Pancreas (tissue), 10 donors: Measurements from ENCODE around the gene SYF2. TPM values are rescaled to one million over a fixed set of nuclear protein-coding genes. Genes with fewer than 3 reads are reported as not detected.

Source experiments
- ATAC-seq, 4 donors: fragments of 200-7000 bp; cut with Tn5 transposase; one replicate each; pipeline versions ENCODE4 v1.8.0 to v1.9.1; 2020; ENCODE audit warnings: mild to moderate bottlenecking in 4 of 4, moderate library complexity in 4 of 4
- DNase-seq, 6 donors: peaks; one replicate each; pipeline ENCODE4 v3.0.0-alpha.2; 2020
- FAIRE-seq: peaks from 2 replicates; lab custom pipeline; 2012; peaks lifted over from hg19 to GRCh38; lab: Jason Lieb, UNC
- H3K27ac ChIP-seq, 4 donors: fragments of 200-600 bp; sonication (generic); 1 replicate in 3 of 4; 2 replicates in 1 of 4; pipeline versions ENCODE4 v1.5.0 to v1.8.0; 2020
- H3K27me3 ChIP-seq, 4 donors: fragments of 200-600 bp; one replicate each; pipeline ENCODE4 v1.8.0; 2021
- H3K36me3 ChIP-seq, 3 donors: fragments of 200-600 bp; sonication (generic) in 1 of 3; one replicate each; pipeline versions ENCODE4 v1.5.0 to v1.8.0; 2020 to 2021
- H3K4me1 ChIP-seq, 3 donors: fragments of 200-600 bp; one replicate each; pipeline ENCODE4 v1.8.0; 2021
- H3K4me3 ChIP-seq, 4 donors: fragments of 200-600 bp; sonication (generic) in 2 of 4; one replicate each; pipeline versions ENCODE4 v1.5.0 to v1.8.0; 2020 to 2021
- H3K9me3 ChIP-seq, 4 donors: fragments of 200-600 bp; one replicate each; pipeline ENCODE4 v1.8.0; 2021
- WGBS, 2 donors: extraction: QIAGEN DNeasy Blood & Tissue Kit; methylation state at CpG; one replicate each; pipeline ENCODE4 v1.1.7; 2013; 5-methylcytosine and 5-hydroxymethylcytosine counted together
- intact Hi-C, 3 donors: fragments of 100-400 bp; cut with DNase I; formaldehyde crosslinking; loops; one replicate each; pipeline versions ENCODE4 v1.11.1 to v1.14.2; 2022
- polyA plus RNA-seq, 2 donors: library from polyadenylated mRNA; stranded (reverse); fragments of 200-250 nt; gene quantifications; one replicate each; pipeline ENCODE4 v1.2.3, GENCODE V29; 2013
- total RNA-seq, 6 donors: library from RNA; stranded (reverse); fragmentation: NEBNext Ultra II Directional in 4 of 6; extraction: Animal tissue kit (Norgen Biotek cat#: 25700) in 4 of 6; gene quantifications; one replicate each; pipeline versions ENCODE4 v1.2.1 to v1.2.4, GENCODE V29; 2021 to 2023
- TF ChIP-seq, protein P1 (sequence below), 4 donors: fragments of 200-600 bp; sonication (generic) in 3 of 4; IDR thresholded peaks; one replicate each; pipeline versions ENCODE4 v1.5.0 to v1.8.0; 2021; ENCODE audit warnings: antibody characterized with exemption in 4 of 4
- donor health status: healthy with polysubstance abuse.
- donor health status: DM: no; HTN: no; CAD: no; lungs with moderate emphysema.
- donor health status: DM: no; HTN: no; CAD: no.
- donor health status: control.
- donor health status: control.
- donor health status: Bipolar disorder and iron deficiency.
- donor health status: DM: yes; HTN: yes; CAD: no.
- donor health status: DM: no; HTN: no; CAD: no.
- donor health status: DM: no; HTN: no; CAD: no.
- donor health status: DM: yes; HTN: yes; CAD: no.

Gene SYF2
- total and polyA plus RNA-seq, 8 donors: 19.0 to 49.3 (median 22.5) TPM

DNA sequence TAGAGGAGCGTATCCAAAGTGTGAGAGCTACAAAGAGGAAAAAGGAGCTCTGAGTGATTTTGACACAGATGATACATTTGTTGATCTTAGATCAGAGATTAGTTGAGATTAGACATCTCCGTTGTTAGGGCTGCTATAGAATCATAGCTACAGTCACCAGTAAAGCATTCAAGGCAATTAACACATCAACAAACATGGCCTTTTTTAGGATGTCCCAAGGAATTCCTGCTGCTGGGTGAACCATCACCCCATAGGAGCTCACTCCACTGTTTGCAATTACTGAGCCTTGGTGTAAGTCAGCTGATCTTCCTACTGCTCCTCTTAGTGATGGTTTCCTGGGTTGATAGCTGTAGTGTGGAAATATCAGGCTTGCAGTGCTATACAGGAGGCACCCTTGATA lies 21.6 kb upstream of the SYF2 start:
- FAIRE-seq (no peak), DNase-seq (no peak), ATAC-seq (no peak)
- H3K9me3 ChIP-seq: no peaks in the 10 kb centered on the region
- no peak overlapping the region for H3K4me3 ChIP-seq
- no peaks in the 10 kb centered on the region for H3K36me3 ChIP-seq
- intact Hi-C loops: no loop called here
- no peaks in the 10 kb centered on the region for H3K4me1 ChIP-seq
- TF ChIP-seq, protein P1, sequence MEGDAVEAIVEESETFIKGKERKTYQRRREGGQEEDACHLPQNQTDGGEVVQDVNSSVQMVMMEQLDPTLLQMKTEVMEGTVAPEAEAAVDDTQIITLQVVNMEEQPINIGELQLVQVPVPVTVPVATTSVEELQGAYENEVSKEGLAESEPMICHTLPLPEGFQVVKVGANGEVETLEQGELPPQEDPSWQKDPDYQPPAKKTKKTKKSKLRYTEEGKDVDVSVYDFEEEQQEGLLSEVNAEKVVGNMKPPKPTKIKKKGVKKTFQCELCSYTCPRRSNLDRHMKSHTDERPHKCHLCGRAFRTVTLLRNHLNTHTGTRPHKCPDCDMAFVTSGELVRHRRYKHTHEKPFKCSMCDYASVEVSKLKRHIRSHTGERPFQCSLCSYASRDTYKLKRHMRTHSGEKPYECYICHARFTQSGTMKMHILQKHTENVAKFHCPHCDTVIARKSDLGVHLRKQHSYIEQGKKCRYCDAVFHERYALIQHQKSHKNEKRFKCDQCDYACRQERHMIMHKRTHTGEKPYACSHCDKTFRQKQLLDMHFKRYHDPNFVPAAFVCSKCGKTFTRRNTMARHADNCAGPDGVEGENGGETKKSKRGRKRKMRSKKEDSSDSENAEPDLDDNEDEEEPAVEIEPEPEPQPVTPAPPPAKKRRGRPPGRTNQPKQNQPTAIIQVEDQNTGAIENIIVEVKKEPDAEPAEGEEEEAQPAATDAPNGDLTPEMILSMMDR (IDR thresholded peaks at IDR 0.05): no peak
- WGBS, 2 donors: 87 to 93% methylated on average over 2 of the region's 2 CpGs
- H3K27ac ChIP-seq: no peak overlapping the region
- H3K27me3 ChIP-seq: no peaks in the 10 kb centered on the region

DNA sequence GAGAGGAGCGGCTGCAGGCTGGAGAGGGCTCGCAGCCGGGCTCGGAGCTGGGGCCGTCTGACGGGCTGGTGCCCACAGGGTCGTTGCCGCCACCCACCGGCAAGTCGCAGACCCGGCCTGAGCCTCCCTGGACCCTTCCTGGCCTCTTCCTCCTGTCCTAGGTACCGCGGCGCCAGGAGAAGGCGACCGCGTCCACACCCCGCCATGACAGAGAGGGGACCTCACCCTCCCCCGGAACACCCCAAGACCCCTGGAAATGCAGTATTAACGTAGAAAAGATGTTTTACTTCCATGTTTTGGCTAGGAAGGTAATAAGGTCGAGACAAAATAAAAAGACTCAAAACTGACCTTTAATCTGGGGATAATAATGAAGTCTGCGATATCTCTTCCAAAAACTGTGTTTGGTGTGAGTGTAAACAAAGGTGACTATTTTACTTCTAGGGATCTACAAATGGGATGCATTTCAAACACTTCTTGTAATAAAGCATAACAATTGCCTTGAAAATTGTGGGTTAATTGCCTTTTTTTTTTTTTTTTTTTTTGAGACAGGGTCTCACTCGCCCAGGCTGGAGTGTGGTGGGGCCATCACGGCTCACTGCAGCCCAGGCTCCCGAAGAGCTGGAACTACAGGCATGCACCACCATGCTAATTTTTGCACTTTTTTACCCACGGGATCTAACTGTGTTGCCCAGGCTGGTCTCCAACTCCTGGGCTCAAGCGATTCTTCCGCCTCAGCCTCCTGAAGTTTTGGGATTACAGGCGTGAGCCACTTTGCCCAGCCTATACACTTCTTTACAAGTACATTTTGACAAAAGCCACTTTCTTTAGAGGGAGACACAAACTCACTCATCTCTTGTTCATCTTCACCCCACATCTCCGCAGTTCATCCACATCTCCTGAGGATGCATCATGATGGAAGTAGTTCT lies 15.8 kb upstream of the SYF2 start:
- Histone ChIP-seq H3K27ac (peak overlapping the region; percentile 95 to 99 (median 96)), H3K27me3 (no peaks in the 10 kb centered on the region), H3K9me3 (no peaks in the 10 kb centered on the region), H3K4me3 (peak overlapping the region; percentile 68 to 98 (median 79)), H3K36me3 (peaks cover 0 to 19% (median 16%) of the 10 kb centered on the region in 3 donors), H3K4me1 (peaks cover 12 to 22% (median 13%) of the 10 kb centered on the region in 3 donors)
- 19 to 22% methylated on average over 30 of the region's 30 CpGs for WGBS, 2 donors
- TF ChIP-seq, protein P1 (IDR thresholded peaks at IDR 0.05): no peak
- no peak for ATAC-seq
- intact Hi-C loops: no loop called here
- no peak for DNase-seq
- FAIRE-seq: no peak

DNA sequence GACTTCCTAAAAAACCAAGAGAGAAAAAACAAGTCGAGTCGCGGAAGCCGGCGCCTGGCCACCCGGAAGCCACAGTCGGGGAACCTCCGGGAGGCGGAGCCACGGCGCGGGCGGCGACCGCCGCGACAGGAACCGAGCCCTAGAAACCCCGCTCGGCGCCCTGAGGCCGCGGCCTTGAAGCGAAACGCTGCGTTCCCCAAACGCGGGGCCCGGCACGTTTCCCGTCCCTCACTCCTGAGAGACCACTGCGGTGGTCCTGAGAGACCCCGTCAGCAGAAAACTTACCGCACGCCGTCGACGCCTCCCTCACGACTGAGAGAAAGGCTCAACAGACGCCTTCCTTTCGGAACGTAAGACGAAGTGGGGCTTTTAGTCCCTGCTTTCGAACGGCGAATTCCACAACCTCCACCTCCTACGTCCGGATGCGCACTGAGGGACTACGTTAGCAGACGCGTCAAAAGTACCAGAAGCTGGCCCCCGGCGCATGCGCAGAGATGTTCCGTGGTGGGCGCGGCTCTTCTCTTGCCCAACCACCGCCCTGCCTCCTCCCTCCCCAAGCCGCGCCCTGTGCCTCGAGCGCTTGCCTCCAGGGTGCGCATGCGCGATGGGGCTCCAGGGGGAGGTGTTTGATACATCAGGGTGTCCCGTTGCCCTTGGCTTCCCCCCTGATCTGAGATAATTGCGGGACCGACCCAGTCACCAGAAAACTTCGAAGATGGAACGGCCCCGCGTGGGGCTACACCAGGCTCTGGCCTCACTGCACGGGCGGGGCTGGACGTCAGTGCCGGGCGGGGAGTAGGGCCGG lies 14.9 kb upstream of the SYF2 start, which contains the start of gene RSRP1:
TSS of gene RSRP1 (minus strand) at position 431 of the 805 bp plus-strand sequence. CDS start 491 bp downstream, outside the sequence.
- FAIRE-seq (no peak), ATAC-seq (peak; percentile 90 to 95 (median 92)), DNase-seq (peak; percentile 98 to 100 (median 99))
- H3K4me1 ChIP-seq: peaks cover 12 to 22% (median 13%) of the 10 kb centered on the region in 3 donors
- TF ChIP-seq, protein P1 (IDR thresholded peaks at IDR 0.05): no peak
- intact Hi-C loops: no loop called here
- H3K27me3 ChIP-seq: no peaks in the 10 kb centered on the region
- H3K36me3 ChIP-seq: peaks cover 0 to 28% (median 16%) of the 10 kb centered on the region in 3 donors
- peak within 1 kb of the TSS; percentile 68 to 98 (median 79) for H3K4me3 ChIP-seq
- peak within 1 kb of the TSS; percentile 95 to 99 (median 96) for H3K27ac ChIP-seq
- H3K9me3 ChIP-seq: no peaks in the 10 kb centered on the region
- WGBS, 2 donors: 0% methylated on average over 79 of the region's 79 CpGs

DNA sequence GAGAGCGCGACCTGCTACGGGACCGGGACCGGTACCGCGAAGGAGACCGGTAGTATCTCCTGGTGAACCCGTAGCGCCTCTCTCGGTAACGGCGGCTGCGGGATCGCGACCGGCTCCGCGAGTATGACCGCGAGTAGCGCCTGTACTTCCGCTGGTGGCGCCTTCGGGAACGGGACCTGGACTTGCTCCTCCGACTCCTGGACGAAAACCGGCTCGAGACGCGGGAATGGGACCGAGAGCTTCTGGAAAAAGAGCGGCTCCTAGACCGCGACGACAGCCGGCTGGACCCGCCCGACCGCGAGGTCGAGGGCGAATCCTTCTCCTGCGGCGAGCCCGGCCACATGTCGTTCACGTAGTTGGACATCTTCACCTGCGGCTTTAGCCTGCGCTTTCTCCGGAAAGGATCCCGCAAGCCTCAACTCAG lies 14.3 kb upstream of the SYF2 start:
- Histone ChIP-seq H3K27ac (peak overlapping the region; percentile 95 to 99 (median 96)), H3K4me1 (peaks cover 12 to 24% (median 13%) of the 10 kb centered on the region in 3 donors), H3K27me3 (no peaks in the 10 kb centered on the region), H3K4me3 (peak overlapping the region; percentile 68 to 98 (median 79)), H3K9me3 (no peaks in the 10 kb centered on the region), H3K36me3 (peaks cover 0 to 34% (median 16%) of the 10 kb centered on the region in 3 donors)
- DNase-seq (peak in 5 of 6 donors; percentile 32 to 86 (median 56)), FAIRE-seq (no peak), ATAC-seq (peak; percentile 5 to 17 (median 9))
- WGBS, 2 donors: 0% methylated on average over 53 of the region's 53 CpGs
- intact Hi-C loops: no loop called here
- TF ChIP-seq, protein P1 (IDR thresholded peaks at IDR 0.05): no peak
